ENCODE measurements around the gene PTRHD1.

PTRHD1 gene

GRCh38 chr2:24749069-24749691 lies 44.0 kb downstream of the PTRHD1 start:
- no peak for DNase-seq

GRCh38 chr2:24747299-24747698 lies 45.9 kb downstream of the PTRHD1 start:
- no peak for DNase-seq

GRCh38 chr2:24745825-24746224 lies 47.4 kb downstream of the PTRHD1 start:
- no peak for DNase-seq

- DNase-seq = no peak
Observed at GRCh38 chr2:24744356-24744755, 48.8 kb downstream of the PTRHD1 start.

- DNase-seq = no peak
Observed at GRCh38 chr2:24743924-24744323, 49.3 kb downstream of the PTRHD1 start.

- no peak for DNase-seq
Observed at GRCh38 chr2:24742730-24743129, 50.5 kb downstream of the PTRHD1 start.

GRCh38 chr2:24740142-24740541 lies 53.0 kb downstream of the PTRHD1 start:
- DNase-seq = no peak
